ENCODE measurements around the gene MAP3K10. TPM values are rescaled to one million over a fixed set of nuclear protein-coding genes. Genes with fewer than 3 reads are reported as not detected.

MAP3K10 gene
- total RNA-seq, 1 donor: 8.0 TPM

DNA sequence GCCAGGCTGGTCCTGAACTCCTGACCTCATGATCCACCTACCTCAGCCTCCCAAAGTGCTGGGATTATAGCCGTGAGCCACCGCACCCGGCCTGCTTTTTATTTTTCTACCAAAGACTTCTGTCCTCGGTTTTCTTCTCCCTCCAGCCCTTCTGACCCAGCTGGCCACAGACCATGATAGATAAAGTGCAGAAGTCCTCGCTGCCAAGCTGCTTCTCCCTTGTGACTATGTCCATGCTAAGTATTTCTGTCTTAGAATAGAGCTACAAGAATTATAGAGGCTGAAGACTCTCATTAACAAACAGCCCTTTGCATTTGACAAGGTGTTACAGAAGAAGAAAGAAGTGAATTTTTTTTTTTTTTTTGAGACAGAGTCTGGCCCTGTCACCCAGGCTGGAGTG lies 15.4 kb upstream of the MAP3K10 start:
- no peak for TF ChIP-seq CTCF (IDR thresholded peaks at IDR 0.05; ENCODE audit: insufficient read depth, low read length)
- no peak overlapping the region for H3K4me3 ChIP-seq (ENCODE audit: low read depth, low read length)
- DNase-seq (ENCODE audit: low read depth): no peak

GRCh38 chr19:40177286-40178070 lies 13.7 kb upstream of the MAP3K10 start:
- no peak for DNase-seq (ENCODE audit: low read depth)
- H3K4me3 ChIP-seq (ENCODE audit: low read depth, low read length): no peak overlapping the region
- TF ChIP-seq CTCF (IDR thresholded peaks at IDR 0.05; ENCODE audit: insufficient read depth, low read length): no peak

GRCh38 chr19:40178756-40179155 lies 12.5 kb upstream of the MAP3K10 start:
- no peak for TF ChIP-seq CTCF (IDR thresholded peaks at IDR 0.05; ENCODE audit: insufficient read depth, low read length)
- H3K4me3 ChIP-seq (ENCODE audit: low read depth, low read length): no peak overlapping the region
- no peak for DNase-seq (ENCODE audit: low read depth)

DNA sequence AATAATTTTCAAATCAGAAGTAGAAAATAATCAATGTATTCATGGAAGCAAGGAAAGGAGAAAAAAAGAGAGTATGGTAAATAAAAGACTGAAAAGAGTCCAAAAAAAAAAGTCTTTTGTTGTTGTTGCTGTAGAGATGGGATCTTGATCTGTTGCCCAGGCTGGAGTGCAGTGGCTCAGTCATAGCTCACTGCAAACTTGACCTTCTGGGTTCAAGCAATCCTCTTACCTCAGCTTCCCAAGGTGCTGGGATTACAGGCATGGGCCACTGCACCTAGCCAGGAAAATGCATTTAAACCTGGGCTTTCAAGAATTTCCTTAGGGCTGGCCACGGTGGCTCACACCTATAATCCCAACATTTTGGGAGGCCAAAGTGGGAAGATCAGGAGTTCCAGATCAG lies 7.0 kb upstream of the MAP3K10 start:
- no peak for TF ChIP-seq CTCF (IDR thresholded peaks at IDR 0.05; ENCODE audit: insufficient read depth, low read length)
- DNase-seq (ENCODE audit: low read depth): no peak
- H3K4me3 ChIP-seq (ENCODE audit: low read depth, low read length): no peak overlapping the region

GRCh38 chr19:40191836-40192646 lies 815 bp downstream of the MAP3K10 start:
- peak; percentile 10 for DNase-seq (ENCODE audit: low read depth)
- TF ChIP-seq CTCF (IDR thresholded peaks at IDR 0.05; ENCODE audit: insufficient read depth, low read length): no peak
- peak overlapping the region; percentile 82 for H3K4me3 ChIP-seq (ENCODE audit: low read depth, low read length)

GRCh38 chr19:40192758-40193586 lies 1.7 kb downstream of the MAP3K10 start:
- no peak for DNase-seq (ENCODE audit: low read depth)
- no peak for TF ChIP-seq CTCF (IDR thresholded peaks at IDR 0.05; ENCODE audit: insufficient read depth, low read length)
- peak overlapping the region; percentile 82 for H3K4me3 ChIP-seq (ENCODE audit: low read depth, low read length)
